Left ventricle myocardium superior (tissue), 1 donor: Measurements from ENCODE around the gene CD8A. TPM values are rescaled to one million over a fixed set of nuclear protein-coding genes. Genes with fewer than 3 reads are reported as not detected.

Experiments used
- ATAC-seq: fragments of 200-7000 bp; cut with Tn5 transposase; one replicate; pipeline ENCODE4 v1.9.1; 2020; ENCODE audit warnings: mild to moderate bottlenecking, moderate library complexity
- DNase-seq: peaks from one replicate; pipeline ENCODE4 v3.0.0-alpha.2; 2020
- intact Hi-C: fragments of 100-400 bp; cut with micrococcal nuclease; formaldehyde crosslinking; loops from one replicate; pipeline ENCODE4 v1.11.0; 2022
- total RNA-seq: library from RNA; stranded (reverse); fragmentation: NEBNext Ultra II Directional; extraction: Animal tissue kit (Norgen Biotek cat#: 25700); gene quantifications from one replicate; pipeline ENCODE4 v1.2.1, GENCODE V29; 2021
- donor health status: DM: no; HTN: yes; CAD: no; lungs with severe emphysema.

The CD8A gene
- total RNA-seq, 1 donor from 2014 or later = 1.5 TPM

GRCh38 chr2:86815611-86816010, 24.9 kb upstream of the CD8A start:
- no peak for ATAC-seq

GRCh38 chr2:86809481-86810121, 18.9 kb upstream of the CD8A start:
- ATAC-seq (no peak), DNase-seq (no peak)
- intact Hi-C loops = no loop called here

More at GRCh38 chr2:86815611-86816010, 24.9 kb upstream of the CD8A start:
- no peak for DNase-seq
- intact Hi-C loops = no loop called here

- DNase-seq = peak; percentile 90
- intact Hi-C loops = no loop called here
- ATAC-seq = peak; percentile 97
Measured at GRCh38 chr2:86808315-86809161, 17.8 kb upstream of the CD8A start.

GRCh38 chr2:86807468-86808275, 17.0 kb upstream of the CD8A start:
- DNase-seq (peak; percentile 63), ATAC-seq (peak; percentile 74)
- intact Hi-C loops = no loop called here

GRCh38 chr2:86807133-86807467, 16.4 kb upstream of the CD8A start:
- intact Hi-C loops = no loop called here
- DNase-seq (no peak), ATAC-seq (no peak)

GRCh38 chr2:86806059-86806857, 15.5 kb upstream of the CD8A start:
- no peak for DNase-seq
- intact Hi-C loops = no loop called here
- no peak for ATAC-seq

GRCh38 chr2:86800856-86801567, 10.3 kb upstream of the CD8A start:
- DNase-seq (no peak), ATAC-seq (no peak)
- intact Hi-C loops = no loop called here

GRCh38 chr2:86794861-86795260, 4.1 kb upstream of the CD8A start:
- ATAC-seq (no peak), DNase-seq (no peak)
- intact Hi-C loops = no loop called here

GRCh38 chr2:86793752-86794151, 3.0 kb upstream of the CD8A start:
- ATAC-seq (no peak), DNase-seq (no peak)
- intact Hi-C loops = no loop called here

GRCh38 chr2:86791573-86791972, 860 bp upstream of the CD8A start:
- DNase-seq (no peak), ATAC-seq (no peak)
- intact Hi-C loops = no loop called here

- ATAC-seq (no peak), DNase-seq (peak; percentile 39)
- intact Hi-C loops = no loop called here
Measured at GRCh38 chr2:86790134-86790675, 508 bp downstream of the CD8A start.

GRCh38 chr2:86789687-86790133, 1.0 kb downstream of the CD8A start:
- intact Hi-C loops = no loop called here
- DNase-seq (no peak), ATAC-seq (no peak)

- intact Hi-C loops = no loop called here
- peak; percentile 56 for DNase-seq
- ATAC-seq = peak; percentile 3
Measured at GRCh38 chr2:86788881-86789686, 1.6 kb downstream of the CD8A start.

GRCh38 chr2:86788165-86788564, 2.5 kb downstream of the CD8A start:
- ATAC-seq = peak; percentile 90
- DNase-seq = peak; percentile 81
- intact Hi-C loops = no loop called here

- peak; percentile 38 for DNase-seq
- peak; percentile 88 for ATAC-seq
- intact Hi-C loops = no loop called here
Measured at GRCh38 chr2:86787736-86788135, 3.0 kb downstream of the CD8A start.

GRCh38 chr2:86786001-86786536, 4.6 kb downstream of the CD8A start:
- no peak for DNase-seq
- no peak for ATAC-seq
- intact Hi-C loops = no loop called here

- no peak for ATAC-seq
- DNase-seq = no peak
Measured at GRCh38 chr2:86785456-86785855, 5.3 kb downstream of the CD8A start.

More at GRCh38 chr2:86785456-86785855, 5.3 kb downstream of the CD8A start:
- intact Hi-C loops = no loop called here
